IMR-90 (cell line): ENCODE measurements around the gene GPR180. TPM values are rescaled to one million over a fixed set of nuclear protein-coding genes. Genes with fewer than 3 reads are reported as not detected.

ENCODE experiments used
- ATAC-seq: fragments of 200-7000 bp; cut with Tn5 transposase; 2 replicates; pipeline ENCODE4 v1.9.1; 2020; ENCODE audit warnings: low read depth, mild to moderate bottlenecking, moderate library complexity
- BruUV-seq: library from RNA; stranded (reverse); fragments of 400-500 nt; replicated peaks from 2 replicates; lab custom pipeline; 2021; lab: Mats Ljungman, UMichigan
- CTCF ChIA-PET: fragments of 300-600 bp; formaldehyde crosslinking; extraction: SDS; loops from one replicate; lab custom pipeline; 2021; ENCODE audit warnings: antibody characterized with exemption; lab: Yijun Ruan, JAX
- POLR2A ChIA-PET: fragments of 300-600 bp; sonication (Branson Sonifier 250); formaldehyde crosslinking; loops from one replicate; lab custom pipeline; 2022; ENCODE audit warnings: antibody characterized with exemption; ENCODE audit not compliant: unreplicated experiment; lab: Charles Lee
- DNase-seq: peaks from one replicate; pipeline ENCODE4 v3.0.0; 2013
- H2AFZ ChIP-seq: replicated peaks from 2 replicates; pipeline ENCODE3; 2013; ENCODE audit warnings: low read length, mild to moderate bottlenecking; ENCODE audit not compliant: poor library complexity
- H2AK5ac ChIP-seq: 2 replicates; pipeline ENCODE4 v1.6.1; 2013; ENCODE audit warnings: low read depth, low read length, inconsistent platforms
- H2AK9ac ChIP-seq: replicated peaks from 2 replicates; pipeline ENCODE3; 2013; ENCODE audit warnings: mild to moderate bottlenecking, low read depth, low read length, moderate library complexity; ENCODE audit not compliant: poor library complexity
- H2BK120ac ChIP-seq: 2 replicates; pipeline ENCODE4 v1.6.1; 2013; ENCODE audit warnings: low read depth, low read length, inconsistent platforms
- H2BK15ac ChIP-seq: 3 replicates; pipeline ENCODE4 v1.6.1; 2013; ENCODE audit warnings: low read depth, low read length, inconsistent platforms
- H2BK20ac ChIP-seq: 2 replicates; pipeline ENCODE4 v1.6.1; 2013; ENCODE audit warnings: low read depth, mild to moderate bottlenecking, inconsistent platforms, low read length, moderate library complexity
- H2BK5ac ChIP-seq: 2 replicates; pipeline ENCODE4 v1.6.1; 2013; ENCODE audit warnings: mild to moderate bottlenecking, low read depth, low read length, inconsistent platforms; ENCODE audit not compliant: poor library complexity, severe bottlenecking
- H3K14ac ChIP-seq: replicated peaks from 2 replicates; pipeline ENCODE4 v1.6.1; 2013; ENCODE audit warnings: low read depth, low read length, inconsistent platforms
- H3K18ac ChIP-seq: 2 replicates; pipeline ENCODE4 v1.6.1; 2013; ENCODE audit warnings: low read depth, low read length, control low read depth
- H3K23ac ChIP-seq: 2 replicates; pipeline ENCODE4 v1.6.1; 2013; ENCODE audit warnings: low read depth, low read length, inconsistent platforms
- H3K27ac ChIP-seq: 2 replicates; pipeline ENCODE4 v1.5.1; 2013; ENCODE audit warnings: mild to moderate bottlenecking, control low read depth, low read length; ENCODE audit not compliant: insufficient read depth
- H3K27me3 ChIP-seq: 2 replicates; pipeline ENCODE4 v1.6.1; 2013; ENCODE audit warnings: low read length; ENCODE audit not compliant: control insufficient read depth, insufficient read depth
- H3K36me3 ChIP-seq: 2 replicates; pipeline ENCODE4 v1.6.1; 2013; ENCODE audit warnings: low read length, mixed read lengths; ENCODE audit not compliant: control insufficient read depth, insufficient read depth
- H3K4ac ChIP-seq: 2 replicates; pipeline ENCODE4 v1.6.1; 2013; ENCODE audit warnings: low read depth, low read length, inconsistent platforms
- H3K4me1 ChIP-seq: 2 replicates; pipeline ENCODE4 v1.6.1; 2013; ENCODE audit warnings: low read length, mixed read lengths; ENCODE audit not compliant: control insufficient read depth, insufficient read depth
- H3K4me2 ChIP-seq: 2 replicates; pipeline ENCODE4 v1.6.1; 2013; ENCODE audit warnings: low read depth, mild to moderate bottlenecking, control low read depth, low read length, moderate library complexity
- H3K4me3 ChIP-seq: 2 replicates; pipeline ENCODE4 v1.5.1; 2013; ENCODE audit warnings: low read depth, mild to moderate bottlenecking, control low read depth, low read length, moderate library complexity; ENCODE audit not compliant: insufficient read depth
- H3K56ac ChIP-seq: 2 replicates; pipeline ENCODE4 v1.6.1; 2013; ENCODE audit warnings: low read length, inconsistent platforms; ENCODE audit not compliant: insufficient read depth; ENCODE audit errors: extremely low read depth
- H3K79me1 ChIP-seq, 2 experiments: 2 replicates each; pipeline ENCODE4 v1.6.1; 2013; ENCODE audit warnings: low read length in 2 of 2, inconsistent platforms in 1 of 2, low read depth in 1 of 2
- H3K9ac ChIP-seq: 2 replicates; pipeline ENCODE4 v1.6.1; 2013; ENCODE audit warnings: low read depth, low read length, control low read depth
- H3K9me1 ChIP-seq: 2 replicates; pipeline ENCODE4 v1.6.1; 2013; ENCODE audit warnings: low read length, inconsistent platforms; ENCODE audit not compliant: insufficient read depth
- H3K9me3 ChIP-seq: 2 replicates; pipeline ENCODE4 v1.6.1; 2013; ENCODE audit warnings: low read length; ENCODE audit not compliant: control insufficient read depth, insufficient read depth
- H4K20me1 ChIP-seq: 2 replicates; pipeline ENCODE4 v1.6.1; 2013; ENCODE audit warnings: low read length, inconsistent platforms; ENCODE audit not compliant: insufficient read depth
- H4K5ac ChIP-seq: 2 replicates; pipeline ENCODE4 v1.6.1; 2013; ENCODE audit warnings: mild to moderate bottlenecking, low read depth, low read length, control low read depth
- H4K8ac ChIP-seq, 2 experiments: 2 replicates each; pipeline ENCODE4 v1.6.1; 2013; ENCODE audit warnings: low read depth in 2 of 2, low read length in 2 of 2, control low read depth in 1 of 2, inconsistent platforms in 1 of 2
- H4K91ac ChIP-seq: 2 replicates; pipeline ENCODE4 v1.6.1; 2013; ENCODE audit warnings: low read depth, low read length, inconsistent platforms; ENCODE audit not compliant: insufficient read depth
- BHLHE40 ChIP-seq: fragments of 150-350 bp; IDR thresholded peaks from 2 replicates; pipeline ENCODE4 v1.6.1; 2016; ENCODE audit warnings: mild to moderate bottlenecking, low read depth, low read length
- ELK1 ChIP-seq: fragments of 150-350 bp; IDR thresholded peaks from 2 replicates; pipeline ENCODE4 v1.6.1; 2016; ENCODE audit warnings: low read depth, mild to moderate bottlenecking, low read length, moderate library complexity, borderline replicate concordance
- MXI1 ChIP-seq: IDR thresholded peaks from 2 replicates; pipeline ENCODE4 v1.6.1; 2012; ENCODE audit warnings: low read depth, mild to moderate bottlenecking, low read length, moderate library complexity, borderline replicate concordance
- RCOR1 ChIP-seq: IDR thresholded peaks from 2 replicates; pipeline ENCODE4 v1.6.1; 2012; ENCODE audit warnings: mild to moderate bottlenecking, low read length, improper control_type of control experiment; ENCODE audit not compliant: insufficient replicate concordance
- USF2 ChIP-seq: fragments of 150-350 bp; IDR thresholded peaks from 2 replicates; pipeline ENCODE4 v1.6.1; 2017; ENCODE audit warnings: mild to moderate bottlenecking, antibody characterized with exemption, low read length, low read depth
- WGBS, 2 experiments: methylation state at CpG; one replicate each; pipeline versions ENCODE4 v1.1.5 to v1.1.7; 2013; ENCODE audit warnings: missing lambda C conversion rate in 2 of 2; ENCODE audit not compliant: insufficient read length in 1 of 2; ENCODE audit errors: extremely low coverage in 2 of 2; 5-methylcytosine and 5-hydroxymethylcytosine counted together
- dilution Hi-C: fragments of 300-500 bp; cut with HindIII; formaldehyde crosslinking; loops from one replicate; pipeline ENCODE4 v1.14.3; 2018; ENCODE audit warnings: low sequenced_read_pairs; ENCODE audit not compliant: unreplicated experiment
- in situ Hi-C: fragments of 300-500 bp; cut with MboI; formaldehyde crosslinking; loops from 3 replicates; pipeline ENCODE4 v1.14.3; 2019; ENCODE audit warnings: low sequenced_read_pairs, inconsistent platforms, mixed read lengths
- intact Hi-C: fragments of 100-400 bp; cut with micrococcal nuclease; formaldehyde crosslinking; loops from 2 replicates; pipeline ENCODE4 v1.10.0; 2022
- polyA plus RNA-seq, 3 experiments: library from polyadenylated mRNA; depleted of rRNA; stranded (reverse); fragments of >200 nt; gene quantifications; 2 replicates each; pipeline ENCODE4 v1.2.3, GENCODE V29; 2012; ENCODE audit warnings: low replicate concordance in 1 of 3
- total RNA-seq: library from RNA; depleted of rRNA; stranded (reverse); fragments of >200 nt; gene quantifications from 2 replicates; pipeline ENCODE4 v1.2.3, GENCODE V29; 2012

Gene GPR180
- total and polyA plus RNA-seq, 2 of the 4 experiments (the other 2 are of a cell fraction): 2.8 to 10.8 TPM

GRCh38 chr13:94679614-94680013 is 78.0 kb downstream of the GPR180 start:
- dilution Hi-C loops (no loop called here), intact Hi-C loops (loop anchor here (5.0 kb wide), 1 partner anchor 723 kb away; no protein-coding TSS in a partner anchor), in situ Hi-C loops (no loop called here)
- no peak overlapping the region for H3K56ac ChIP-seq
- no peaks in the 10 kb centered on the region for H3K4me1 ChIP-seq
- H4K20me1 ChIP-seq: no peaks in the 10 kb centered on the region
- no peaks in the 10 kb centered on the region for H3K9me1 ChIP-seq
- no peak overlapping the region for H2BK20ac ChIP-seq
- H3K14ac ChIP-seq: no peak overlapping the region
- no peak overlapping the region for H3K4me2 ChIP-seq
- BruUV-seq: no TSS peak
- no peak overlapping the region for H2BK5ac ChIP-seq
- no peak overlapping the region for H3K4me3 ChIP-seq
- H3K27me3 ChIP-seq: peaks cover 31% of the 10 kb centered on the region
- POLR2A ChIA-PET: no interaction called here
- H3K9me3 ChIP-seq: no peaks in the 10 kb centered on the region; the same call in 1 of the 2 replicates
- no peak overlapping the region for H4K8ac ChIP-seq
- DNase-seq: no peak
- no peak overlapping the region for H3K23ac ChIP-seq
- CTCF ChIA-PET: interaction anchor here (0.6 kb wide), 1 partner anchor 23 kb away, joined by 5 read pairs; no protein-coding TSS in a partner anchor
- H3K79me1 ChIP-seq: no peaks in the 10 kb centered on the region
- H3K27ac ChIP-seq: no peak overlapping the region
- H2AFZ ChIP-seq: no peak overlapping the region
- no peak overlapping the region for H3K9ac ChIP-seq
- no peak overlapping the region for H3K18ac ChIP-seq
- H2BK120ac ChIP-seq: no peak overlapping the region
- no peak overlapping the region for H2AK9ac ChIP-seq
- no peak overlapping the region for H4K5ac ChIP-seq
- H4K91ac ChIP-seq: no peak overlapping the region
- no peaks in the 10 kb centered on the region for H3K36me3 ChIP-seq
- no peak for TF ChIP-seq USF2
- TF ChIP-seq RCOR1: no peak
- TF ChIP-seq ELK1: no peak
- no peak for TF ChIP-seq BHLHE40
- TF ChIP-seq MXI1: no peak
- H2AK5ac ChIP-seq: no peak overlapping the region
- no peak overlapping the region for H3K4ac ChIP-seq
- H2BK15ac ChIP-seq: no peak overlapping the region
- 69% methylated on average over 2 of the region's 6 CpGs; no CpG with 5 or more reads in 1 of the 2 experiments for WGBS, 2 experiments
- ATAC-seq: no peak
